ENCODE measurements around the gene C4B.
"Not testable (repeated sequence)": the region's sequence is repeated elsewhere in the genome, so short reads cannot be mapped to it uniquely, and the experiment has no call there.

The C4B gene

GRCh38 chr6:32014547-32014946 lies at the start of gene C4B:
C4B (plus strand) TSS chr6:32014795; CDS start chr6:32014846, 51 bp downstream.
- not testable (repeated sequence) for DNase-seq (ENCODE audit: low read depth in 2 of 3, low spot score in 1 of 3)

- no peak for DNase-seq (ENCODE audit: low read depth in 2 of 3, low spot score in 1 of 3)
These were observed 48.9 kb upstream of the C4B start for GRCh38 chr6:31965700-31966099.

GRCh38 chr6:31966506-31966905 lies 48.1 kb upstream of the C4B start:
- no peak for DNase-seq (ENCODE audit: low read depth in 2 of 3, low spot score in 1 of 3)

GRCh38 chr6:31966997-31967925 lies 47.3 kb upstream of the C4B start:
- DNase-seq (ENCODE audit: low read depth in 2 of 3, low spot score in 1 of 3) = no peak

GRCh38 chr6:31967926-31968320 lies 46.7 kb upstream of the C4B start:
- no peak for DNase-seq (ENCODE audit: low read depth in 2 of 3, low spot score in 1 of 3)

GRCh38 chr6:31968326-31968725 lies 46.3 kb upstream of the C4B start:
- DNase-seq (ENCODE audit: low read depth in 2 of 3, low spot score in 1 of 3) = no peak

- no peak for DNase-seq (ENCODE audit: low read depth in 2 of 3, low spot score in 1 of 3)
These were observed 45.5 kb upstream of the C4B start for GRCh38 chr6:31968791-31969711.

- DNase-seq (ENCODE audit: low read depth in 2 of 3, low spot score in 1 of 3) = no peak
These were observed 44.6 kb upstream of the C4B start for GRCh38 chr6:31969712-31970603.

- no peak for DNase-seq (ENCODE audit: low read depth in 2 of 3, low spot score in 1 of 3)
These were observed 43.9 kb upstream of the C4B start for GRCh38 chr6:31970604-31971271.

GRCh38 chr6:31971279-31971992 lies 43.2 kb upstream of the C4B start:
- no peak for DNase-seq (ENCODE audit: low read depth in 2 of 3, low spot score in 1 of 3)

GRCh38 chr6:31971993-31972708 lies 42.4 kb upstream of the C4B start, which contains the start of gene DXO:
DXO (minus strand) TSS chr6:31972138; CDS start chr6:31971675, 463 bp downstream.
- DNase-seq (ENCODE audit: low read depth in 2 of 3, low spot score in 1 of 3) = peak; percentile 95 to 98 (median 98)

GRCh38 chr6:31972709-31973350 lies 41.8 kb upstream of the C4B start:
- no peak for DNase-seq (ENCODE audit: low read depth in 2 of 3, low spot score in 1 of 3)

- not testable (repeated sequence) for DNase-seq (ENCODE audit: low read depth in 2 of 3, low spot score in 1 of 3)
These were observed 38.5 kb upstream of the C4B start for GRCh38 chr6:31976065-31976464.

- no peak for DNase-seq (ENCODE audit: low read depth in 2 of 3, low spot score in 1 of 3)
These were observed 36.7 kb upstream of the C4B start for GRCh38 chr6:31977816-31978431.

GRCh38 chr6:31978831-31979230 lies 35.8 kb upstream of the C4B start:
- DNase-seq (ENCODE audit: low read depth in 2 of 3, low spot score in 1 of 3) = no peak

- no peak for DNase-seq (ENCODE audit: low read depth in 2 of 3, low spot score in 1 of 3)
These were observed 35.2 kb upstream of the C4B start for GRCh38 chr6:31979238-31979898.

- DNase-seq (ENCODE audit: low read depth in 2 of 3, low spot score in 1 of 3) = not testable (repeated sequence)
These were observed 34.3 kb upstream of the C4B start for GRCh38 chr6:31980195-31980876.

All from stimulated activated CD4-positive, alpha-beta T cell treated with anti-CD3 and anti-CD28 coated beads, Interleukin-12 subunit alpha, Interleukin-12 subunit beta, amount 100 ng/mL, for 48 hours (primary cell).